Mesenchymal stem cell (in vitro differentiated cells and primary cell): ENCODE data around the gene FGF14.

Source experiments
- DNase-seq: peaks from one replicate; pipeline ENCODE4 v3.0.0-alpha.2; 2013
- H2AFZ ChIP-seq: one replicate; pipeline ENCODE4 v1.6.1; 2013; ENCODE audit warnings: low read depth, mild to moderate bottlenecking, control low read depth, inconsistent platforms, low read length, moderate library complexity
- H2AK5ac ChIP-seq: 2 replicates; pipeline ENCODE4 v1.6.1; 2013; ENCODE audit warnings: low read length, moderate library complexity, mild to moderate bottlenecking, inconsistent platforms; ENCODE audit not compliant: severe bottlenecking
- H2BK120ac ChIP-seq: one replicate; pipeline ENCODE4 v1.6.1; 2013; ENCODE audit warnings: low read depth, mild to moderate bottlenecking, inconsistent platforms, low read length, moderate library complexity
- H2BK12ac ChIP-seq, 2 experiments: one replicate each; pipeline ENCODE4 v1.6.1; 2013; ENCODE audit warnings: inconsistent platforms in 2 of 2, low read length in 2 of 2, mild to moderate bottlenecking in 2 of 2, moderate library complexity in 2 of 2, control low read depth in 1 of 2
- H2BK15ac ChIP-seq: one replicate; pipeline ENCODE4 v1.6.1; 2013; ENCODE audit warnings: mild to moderate bottlenecking, low read depth, inconsistent platforms; ENCODE audit not compliant: poor library complexity, severe bottlenecking
- H2BK5ac ChIP-seq: 2 replicates; pipeline ENCODE4 v1.6.1; 2013; ENCODE audit warnings: low read depth, mild to moderate bottlenecking, low read length, control low read depth, inconsistent platforms; ENCODE audit not compliant: poor library complexity, severe bottlenecking
- H3K14ac ChIP-seq, 2 experiments: one replicate each; pipeline ENCODE4 v1.6.1; 2013; ENCODE audit warnings: inconsistent platforms in 2 of 2, low read length in 2 of 2, control low read depth in 1 of 2, mild to moderate bottlenecking in 1 of 2, moderate library complexity in 1 of 2
- H3K18ac ChIP-seq, 2 experiments: one replicate each; pipeline ENCODE4 v1.6.1; 2013; ENCODE audit warnings: inconsistent platforms in 2 of 2, low read length in 2 of 2, control low read depth in 1 of 2, low read depth in 1 of 2, mild to moderate bottlenecking in 1 of 2
- H3K23ac ChIP-seq, 2 experiments: one replicate each; pipeline ENCODE4 v1.6.1; 2013; ENCODE audit warnings: inconsistent platforms in 2 of 2, low read length in 2 of 2, mild to moderate bottlenecking in 2 of 2, moderate library complexity in 2 of 2, control low read depth in 1 of 2
- H3K27ac ChIP-seq: 2 replicates; pipeline ENCODE4 v1.5.1; 2013; ENCODE audit warnings: mild to moderate bottlenecking, moderate library complexity, low read length, control low read depth, inconsistent platforms; ENCODE audit not compliant: poor library complexity, severe bottlenecking
- H3K27me3 ChIP-seq, 2 experiments: 2 replicates each; pipeline versions ENCODE4 v1.6.1 to v1.7.0; 2013; ENCODE audit warnings: low read length in 2 of 2, mild to moderate bottlenecking in 2 of 2, moderate library complexity in 2 of 2, control low read depth in 1 of 2, inconsistent platforms in 1 of 2; ENCODE audit not compliant: control insufficient read depth in 1 of 2, insufficient read depth in 1 of 2
- H3K36me3 ChIP-seq, 2 experiments: 2 replicates each; pipeline versions ENCODE4 v1.6.1 to v1.7.0; 2013; ENCODE audit warnings: low read length in 2 of 2, control low read depth in 1 of 2, inconsistent platforms in 1 of 2, low read depth in 1 of 2, mild to moderate bottlenecking in 1 of 2; ENCODE audit not compliant: insufficient read depth in 2 of 2, control insufficient read depth in 1 of 2
- H3K4ac ChIP-seq, 2 experiments: one replicate each; pipeline ENCODE4 v1.6.1; 2013; ENCODE audit warnings: inconsistent platforms in 2 of 2, low read length in 2 of 2, mild to moderate bottlenecking in 2 of 2, moderate library complexity in 2 of 2, control low read depth in 1 of 2, low read depth in 1 of 2
- H3K4me1 ChIP-seq: 2 replicates; pipeline ENCODE4 v1.6.1; 2013; ENCODE audit warnings: low read depth, low read length, control low read depth; ENCODE audit not compliant: control insufficient read depth, insufficient read depth
- H3K4me2 ChIP-seq: 2 replicates; pipeline ENCODE4 v1.6.1; 2013; ENCODE audit warnings: low read length, mild to moderate bottlenecking, inconsistent platforms; ENCODE audit not compliant: poor library complexity, severe bottlenecking
- H3K4me3 ChIP-seq, 2 experiments: 2 replicates each; pipeline versions ENCODE4 v1.5.1 to v1.7.0; 2013; ENCODE audit warnings: low read length in 2 of 2, mild to moderate bottlenecking in 2 of 2, control low read depth in 1 of 2, low read depth in 1 of 2; ENCODE audit not compliant: insufficient read depth in 1 of 2
- H3K79me1 ChIP-seq: replicated peaks from 2 replicates; pipeline ENCODE4 v1.6.1; 2013; ENCODE audit warnings: mild to moderate bottlenecking, control low read depth, low read length, inconsistent platforms; ENCODE audit not compliant: poor library complexity, severe bottlenecking
- H3K9ac ChIP-seq: 2 replicates; pipeline ENCODE4 v1.7.0; 2013; ENCODE audit warnings: mild to moderate bottlenecking, low read length, moderate library complexity
- H3K9me3 ChIP-seq: 2 replicates; pipeline ENCODE4 v1.7.0; 2013; ENCODE audit warnings: mild to moderate bottlenecking, low read length; ENCODE audit not compliant: control insufficient read depth
- H4K8ac ChIP-seq: one replicate; pipeline ENCODE4 v1.6.1; 2013; ENCODE audit warnings: inconsistent platforms, mild to moderate bottlenecking, low read length, moderate library complexity
- H4K91ac ChIP-seq: one replicate; pipeline ENCODE4 v1.6.1; 2013; ENCODE audit warnings: mild to moderate bottlenecking, low read length, inconsistent platforms
- WGBS: methylation state at CpG from one replicate; pipeline ENCODE4 v1.1.7; 2013; ENCODE audit warnings: mixed read lengths; 5-methylcytosine and 5-hydroxymethylcytosine counted together

FGF14 gene

GRCh38 chr13:101736566-101736965, 665.3 kb downstream of the FGF14 start:
- H3K9ac ChIP-seq = no peak overlapping the region
- H4K91ac ChIP-seq = no peak overlapping the region
- H3K36me3 ChIP-seq = no peaks in the 10 kb centered on the region
- H3K27ac ChIP-seq = no peak overlapping the region
- no peak overlapping the region for H2BK120ac ChIP-seq
- H3K4me2 ChIP-seq = no peak overlapping the region
- no peak overlapping the region for H2BK15ac ChIP-seq
- no peaks in the 10 kb centered on the region for H3K79me1 ChIP-seq
- no CpG with 5 or more reads among the region's 3 CpGs for WGBS
- H3K4me3 ChIP-seq = no peak overlapping the region
- no peak overlapping the region for H4K8ac ChIP-seq
- no peak for DNase-seq
- H3K27me3 ChIP-seq = no peaks in the 10 kb centered on the region
- H2BK12ac ChIP-seq = no peak overlapping the region
- H3K4ac ChIP-seq = no peak overlapping the region
- no peak overlapping the region for H2AK5ac ChIP-seq
- no peak overlapping the region for H3K14ac ChIP-seq
- H2AFZ ChIP-seq = no peak overlapping the region
- no peak overlapping the region for H3K23ac ChIP-seq
- H2BK5ac ChIP-seq = no peak overlapping the region
- H3K18ac ChIP-seq = no peak overlapping the region
- no peaks in the 10 kb centered on the region for H3K4me1 ChIP-seq
- H3K9me3 ChIP-seq = no peaks in the 10 kb centered on the region

GRCh38 chr13:101730420-101731000, 671.3 kb downstream of the FGF14 start:
- no peak overlapping the region for H4K8ac ChIP-seq
- H2AFZ ChIP-seq = no peak overlapping the region
- no peak overlapping the region for H3K23ac ChIP-seq
- H2BK5ac ChIP-seq = no peak overlapping the region
- no peak for DNase-seq
- H2AK5ac ChIP-seq = no peak overlapping the region
- H3K4ac ChIP-seq = no peak overlapping the region
- 86% methylated on average over 2 of the region's 3 CpGs for WGBS
- no peak overlapping the region for H3K4me2 ChIP-seq
- H2BK15ac ChIP-seq = no peak overlapping the region
- H3K79me1 ChIP-seq = no peaks in the 10 kb centered on the region
- no peak overlapping the region for H2BK120ac ChIP-seq
- H3K9ac ChIP-seq = no peak overlapping the region
- H2BK12ac ChIP-seq = no peak overlapping the region
- H3K4me3 ChIP-seq = no peak overlapping the region
- H3K4me1 ChIP-seq = no peaks in the 10 kb centered on the region
- no peak overlapping the region for H3K27ac ChIP-seq
- no peak overlapping the region for H4K91ac ChIP-seq
- no peak overlapping the region for H3K18ac ChIP-seq
- H3K27me3 ChIP-seq = no peaks in the 10 kb centered on the region
- H3K9me3 ChIP-seq = no peaks in the 10 kb centered on the region
- no peaks in the 10 kb centered on the region for H3K36me3 ChIP-seq
- H3K14ac ChIP-seq = no peak overlapping the region

GRCh38 chr13:101728615-101729014, 673.2 kb downstream of the FGF14 start:
- Histone ChIP-seq H3K36me3 (peaks cover 0 to 5% of the 10 kb centered on the region in 2 experiments), H2AK5ac (no peak overlapping the region), H3K4me3 (no peak overlapping the region), H3K14ac (no peak overlapping the region), H3K4me2 (no peak overlapping the region), H4K91ac (no peak overlapping the region), H2BK5ac (no peak overlapping the region), H2BK15ac (no peak overlapping the region), H3K79me1 (no peaks in the 10 kb centered on the region), H2BK120ac (no peak overlapping the region), H3K18ac (no peak overlapping the region), H3K9me3 (no peaks in the 10 kb centered on the region), H2BK12ac (no peak overlapping the region), H3K23ac (no peak overlapping the region), H3K27me3 (no peaks in the 10 kb centered on the region), H3K4ac (no peak overlapping the region), H3K9ac (no peak overlapping the region), H3K4me1 (no peaks in the 10 kb centered on the region), H2AFZ (no peak overlapping the region), H3K27ac (no peak overlapping the region), H4K8ac (no peak overlapping the region)
- no peak for DNase-seq
- 93% methylated on average over 2 of the region's 3 CpGs for WGBS

DNA sequence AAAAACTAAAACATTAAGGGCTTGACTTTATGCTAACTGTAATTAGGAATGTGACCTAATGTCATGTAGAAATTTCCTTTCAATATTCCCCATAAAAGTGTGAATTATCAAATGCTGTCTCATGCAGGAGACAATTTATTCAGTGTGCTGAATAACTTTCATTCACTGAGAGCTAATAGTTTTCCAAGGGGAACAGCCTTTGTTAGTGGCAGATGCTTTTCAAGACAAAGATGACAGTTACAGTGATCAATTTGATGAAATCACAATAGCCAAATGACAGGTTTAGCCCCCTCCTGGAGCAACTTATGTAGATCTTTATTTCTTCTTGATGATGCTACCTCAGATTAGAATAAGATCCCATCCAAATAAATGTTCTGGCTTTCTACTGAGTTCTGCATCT, 673.8 kb downstream of the FGF14 start:
- no peak overlapping the region for H2BK12ac ChIP-seq
- H3K9me3 ChIP-seq = no peaks in the 10 kb centered on the region
- H2AK5ac ChIP-seq = no peak overlapping the region
- no peak for DNase-seq
- H3K9ac ChIP-seq = no peak overlapping the region
- H2BK5ac ChIP-seq = no peak overlapping the region
- H2BK120ac ChIP-seq = no peak overlapping the region
- H2BK15ac ChIP-seq = no peak overlapping the region
- no peak overlapping the region for H3K27ac ChIP-seq
- H3K18ac ChIP-seq = no peak overlapping the region
- no peak overlapping the region for H3K23ac ChIP-seq
- H3K79me1 ChIP-seq = no peaks in the 10 kb centered on the region
- H3K4ac ChIP-seq = no peak overlapping the region
- H3K36me3 ChIP-seq = peaks cover 0 to 10% of the 10 kb centered on the region in 2 experiments
- no peak overlapping the region for H3K4me2 ChIP-seq
- no peak overlapping the region for H2AFZ ChIP-seq
- no peaks in the 10 kb centered on the region for H3K27me3 ChIP-seq
- no peak overlapping the region for H3K4me3 ChIP-seq
- H4K91ac ChIP-seq = no peak overlapping the region
- H3K4me1 ChIP-seq = no peaks in the 10 kb centered on the region
- no peak overlapping the region for H4K8ac ChIP-seq
- H3K14ac ChIP-seq = no peak overlapping the region
